Right lobe of liver (tissue), 4 donors: ENCODE results near the gene FBXL5.
A peak's percentile ranks its signal among the peaks of the same experiment; 100 is the strongest.

Experiments
- CTCF ChIP-seq, 4 donors: fragments of 200-600 bp in 3 of 4; fragments of 450-650 bp in 1 of 4; IDR thresholded peaks; one replicate each; pipeline versions ENCODE4 v1.5.1 to v1.8.0; 2016 to 2022; ENCODE audit warnings: antibody characterized with exemption in 4 of 4, mild to moderate bottlenecking in 2 of 4
- POLR2A ChIP-seq: fragments of 450-650 bp; IDR thresholded peaks from one replicate; pipeline ENCODE4 v1.6.1; 2017; ENCODE audit warnings: antibody characterized with exemption, mild to moderate bottlenecking
- donor health status: DM: no; HTN: no; CAD: no.
- donor health status: DM: no; HTN: no; CAD: no.
- donor health status: DM: no; HTN: yes; CAD: no.

GRCh38 chr4:15681372-15682241 is 26.4 kb upstream of the FBXL5 start, which contains the start of gene FAM200B:
- TF ChIP-seq CTCF (IDR thresholded peaks at IDR 0.05) (peak in 1 of 4 donors; percentile 18), POLR2A (peak; percentile 98)
